A549 (cell line): ENCODE data around the gene EPS15. TPM values are rescaled to one million over a fixed set of nuclear protein-coding genes. Genes with fewer than 3 reads are reported as not detected.
A peak's percentile ranks its signal among the peaks of the same experiment; 100 is the strongest.

Source experiments
- ATAC-seq, 2 experiments: fragments of 200-7000 bp in 1 of 2; fragments of >200 bp in 1 of 2; cut with Nextera tagmentation in 1 of 2; cut with Tn5 transposase in 1 of 2; 3 replicates each; pipeline versions ENCODE4 v1.8.0 to v1.9.1; 2018 to 2020; ENCODE audit warnings: mild to moderate bottlenecking in 1 of 2, moderate library complexity in 1 of 2
- CTCF ChIA-PET: fragments of 300-600 bp; sonication (Branson Sonifier 250); formaldehyde crosslinking; extraction: SDS; loops from one replicate; lab custom pipeline; 2021; ENCODE audit warnings: antibody characterized with exemption, inconsistent platforms; lab: Yijun Ruan, JAX
- POLR2A ChIA-PET: fragments of 350-600 bp; formaldehyde crosslinking; extraction: SDS; loops from one replicate; lab custom pipeline; 2021; ENCODE audit warnings: antibody characterized with exemption, inconsistent platforms; lab: Yijun Ruan, JAX
- DNase-seq, 2 experiments: peaks; one replicate each; pipeline versions ENCODE4 v3.0.0 to v3.0.0-alpha.2; 2011 to 2016; ENCODE audit warnings: low read depth in 1 of 2, low spot score in 1 of 2
- FAIRE-seq: peaks from 2 replicates; lab custom pipeline; 2011; peaks lifted over from hg19 to GRCh38; lab: Jason Lieb, UNC
- H3K27ac ChIP-seq, 2 experiments: fragments of >200 bp; sonication (Bioruptor Twin); formaldehyde crosslinking; 3 replicates each; pipeline ENCODE4 v1.5.1; 2016 to 2017
- H3K4me1 ChIP-seq: fragments of >200 bp; sonication (Bioruptor Twin); formaldehyde crosslinking; 3 replicates; pipeline ENCODE4 v1.6.1; 2016
- H3K4me2 ChIP-seq: fragments of >200 bp; sonication (Bioruptor Twin); formaldehyde crosslinking; 3 replicates; pipeline ENCODE4 v1.6.1; 2016
- H3K4me3 ChIP-seq: fragments of >200 bp; sonication (Bioruptor Twin); formaldehyde crosslinking; 3 replicates; pipeline ENCODE4 v1.5.1; 2016
- H3K9me3 ChIP-seq: fragments of >200 bp; sonication (Bioruptor Twin); formaldehyde crosslinking; 3 replicates; pipeline ENCODE4 v1.6.1; 2016
- CEBPB ChIP-seq, 2 experiments: fragments of >200 bp in 1 of 2; sonication (Bioruptor Twin) in 1 of 2; formaldehyde crosslinking in 1 of 2; IDR thresholded peaks; 2 replicates each; pipeline ENCODE4 v1.6.1; 2012 to 2016
- CTCF ChIP-seq: fragments of >200 bp; sonication (Bioruptor Twin); formaldehyde crosslinking; IDR thresholded peaks from 3 replicates; pipeline ENCODE4 v1.5.1; 2016
- FOSL2 ChIP-seq, 2 experiments: fragments of 450-650 bp in 1 of 2; fragments of >200 bp in 1 of 2; sonication (Bioruptor Twin) in 1 of 2; formaldehyde crosslinking; IDR thresholded peaks; 2 replicates each; pipeline versions ENCODE4 v1.5.0 to v1.6.1; 2016 to 2020; ENCODE audit warnings: mild to moderate bottlenecking in 1 of 2, moderate library complexity in 1 of 2
- GATA3 ChIP-seq: IDR thresholded peaks from 2 replicates; pipeline ENCODE4 v1.6.1; 2012; ENCODE audit warnings: borderline replicate concordance
- HEYL ChIP-seq: fragments of 250-450 bp; sonication (Bioruptor Pico); IDR thresholded peaks from 2 replicates; pipeline ENCODE4 v1.8.0; 2021; ENCODE audit warnings: mild to moderate bottlenecking, moderate library complexity
- JUNB ChIP-seq: fragments of >200 bp; sonication (Bioruptor Twin); formaldehyde crosslinking; IDR thresholded peaks from 2 replicates; pipeline ENCODE4 v1.6.1; 2016
- KDM1A ChIP-seq: fragments of 200-600 bp; sonication (generic); IDR thresholded peaks from 2 replicates; pipeline ENCODE4 v1.6.1; 2016; ENCODE audit warnings: low read depth, mild to moderate bottlenecking
- KDM5A ChIP-seq: fragments of 200-600 bp; sonication (generic); IDR thresholded peaks from 2 replicates; pipeline ENCODE4 v1.6.1; 2016; ENCODE audit warnings: antibody characterized with exemption, mild to moderate bottlenecking
- MAX ChIP-seq: IDR thresholded peaks from 2 replicates; pipeline ENCODE4 v1.6.1; 2012
- MAZ ChIP-seq: fragments of 150-350 bp; IDR thresholded peaks from 2 replicates; pipeline ENCODE4 v1.6.1; 2014; ENCODE audit warnings: antibody characterized with exemption, low read depth, low read length, borderline replicate concordance
- NFE2L2 ChIP-seq: fragments of 150-350 bp; conservative IDR thresholded peaks from 2 replicates; pipeline ENCODE4 v1.6.1; 2014; ENCODE audit warnings: low read length
- RARB ChIP-seq: fragments of 250-450 bp; sonication (Bioruptor Pico); IDR thresholded peaks from 2 replicates; pipeline ENCODE4 v1.8.0; 2021; ENCODE audit warnings: mild to moderate bottlenecking, moderate library complexity
- RFX5 ChIP-seq: fragments of 450-650 bp; IDR thresholded peaks from 2 replicates; pipeline ENCODE4 v1.7.1; 2014; ENCODE audit warnings: antibody characterized with exemption, mild to moderate bottlenecking, moderate library complexity
- SREBF2 ChIP-seq: fragments of 450-650 bp; IDR thresholded peaks from 2 replicates; pipeline ENCODE4 v1.6.1; 2014; ENCODE audit warnings: mild to moderate bottlenecking, moderate library complexity
- TFCP2L1 ChIP-seq: fragments of 250-450 bp; sonication (Bioruptor Pico); IDR thresholded peaks from 2 replicates; pipeline ENCODE4 v1.5.0; 2021; ENCODE audit warnings: mild to moderate bottlenecking
- USF2 ChIP-seq: fragments of 450-650 bp; IDR thresholded peaks from 2 replicates; pipeline ENCODE4 v1.6.1; 2014; ENCODE audit warnings: antibody characterized with exemption
- ZFP36 ChIP-seq: fragments of 450-650 bp; IDR thresholded peaks from 2 replicates; pipeline ENCODE4 v1.6.1; 2014; ENCODE audit warnings: borderline replicate concordance; ENCODE audit not compliant: partially characterized antibody
- WGBS: methylation state at CpG from one replicate; pipeline ENCODE4 v1.1.6; 2017; ENCODE audit errors: missing lambda C conversion rate; 5-methylcytosine and 5-hydroxymethylcytosine counted together
- polyA plus RNA-seq, 4 experiments: library from polyadenylated mRNA; depleted of rRNA in 3 of 4; stranded (reverse); fragments of >200 nt; fragmentation: RNase III in 1 of 4; extraction: RNeasy Plus Mini Kit Qiagen cat#74134 plus additional on column Dnase treatment in 1 of 4; gene quantifications; 2 replicates in 3 of 4; 3 replicates in 1 of 4; pipeline ENCODE4 v1.2.3, GENCODE V29; 2011 to 2017
- TF ChIP-seq, protein P1 (sequence below): IDR thresholded peaks from 2 replicates; pipeline ENCODE4 v1.6.1; 2012; ENCODE audit warnings: low read depth, borderline replicate concordance
- TF ChIP-seq, protein P2 (sequence below): fragments of 200-600 bp; sonication (generic); IDR thresholded peaks from 2 replicates; pipeline ENCODE4 v1.6.1; 2016; ENCODE audit warnings: antibody characterized with exemption, mild to moderate bottlenecking, moderate library complexity
- TF ChIP-seq, protein P3 (sequence below): fragments of >200 bp; sonication (Bioruptor Twin); formaldehyde crosslinking; IDR thresholded peaks from 2 replicates; pipeline ENCODE4 v1.6.1; 2016

EPS15 gene
- polyA plus RNA-seq, 2 of the 4 experiments (the other 2 are of a cell fraction) = 10.9 to 35.4 TPM

DNA sequence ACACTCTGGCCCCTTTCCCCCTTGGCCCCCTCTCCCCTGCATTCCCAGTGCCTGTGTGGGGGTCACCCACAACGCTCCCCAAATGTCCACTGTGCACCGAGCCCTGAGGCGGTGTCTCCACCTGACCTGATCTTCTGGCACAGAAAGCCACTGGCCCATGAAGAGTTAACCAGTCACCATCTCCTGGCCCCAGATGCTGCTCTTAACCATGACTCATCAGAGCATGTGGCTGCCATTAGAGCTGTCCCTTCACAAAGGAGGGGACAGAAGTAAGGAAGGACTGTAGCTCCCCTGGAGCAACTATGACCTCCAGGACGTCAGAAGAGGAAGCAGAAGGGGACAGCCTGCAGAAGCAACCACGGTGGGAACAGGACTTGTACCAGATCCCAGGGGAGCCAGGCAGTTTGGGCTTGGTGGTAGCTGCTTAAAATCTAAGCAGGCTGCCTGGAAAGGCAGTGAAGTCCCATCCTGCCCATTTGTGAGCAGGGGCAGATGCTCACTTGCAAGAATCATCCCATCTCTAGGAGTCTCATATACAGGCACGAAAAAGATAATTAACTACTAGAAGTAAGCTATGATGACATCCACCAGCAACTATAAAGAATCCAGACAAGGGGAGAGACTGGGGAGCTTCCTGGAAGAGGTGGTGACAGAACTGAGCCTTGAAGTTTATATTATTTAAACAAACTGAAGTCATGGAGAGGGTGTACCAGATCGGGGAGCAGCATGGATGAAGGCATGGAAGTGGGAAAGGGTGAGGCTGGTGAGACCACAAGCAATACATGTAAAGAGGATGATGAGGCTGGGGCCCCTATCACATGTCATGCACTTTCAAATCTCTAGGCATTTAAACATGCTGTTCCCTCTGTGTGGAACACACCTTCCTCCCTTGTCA is 187.6 kb downstream of the EPS15 start:
- H3K27ac ChIP-seq = peak overlapping the region; percentile 81 to 92

DNA sequence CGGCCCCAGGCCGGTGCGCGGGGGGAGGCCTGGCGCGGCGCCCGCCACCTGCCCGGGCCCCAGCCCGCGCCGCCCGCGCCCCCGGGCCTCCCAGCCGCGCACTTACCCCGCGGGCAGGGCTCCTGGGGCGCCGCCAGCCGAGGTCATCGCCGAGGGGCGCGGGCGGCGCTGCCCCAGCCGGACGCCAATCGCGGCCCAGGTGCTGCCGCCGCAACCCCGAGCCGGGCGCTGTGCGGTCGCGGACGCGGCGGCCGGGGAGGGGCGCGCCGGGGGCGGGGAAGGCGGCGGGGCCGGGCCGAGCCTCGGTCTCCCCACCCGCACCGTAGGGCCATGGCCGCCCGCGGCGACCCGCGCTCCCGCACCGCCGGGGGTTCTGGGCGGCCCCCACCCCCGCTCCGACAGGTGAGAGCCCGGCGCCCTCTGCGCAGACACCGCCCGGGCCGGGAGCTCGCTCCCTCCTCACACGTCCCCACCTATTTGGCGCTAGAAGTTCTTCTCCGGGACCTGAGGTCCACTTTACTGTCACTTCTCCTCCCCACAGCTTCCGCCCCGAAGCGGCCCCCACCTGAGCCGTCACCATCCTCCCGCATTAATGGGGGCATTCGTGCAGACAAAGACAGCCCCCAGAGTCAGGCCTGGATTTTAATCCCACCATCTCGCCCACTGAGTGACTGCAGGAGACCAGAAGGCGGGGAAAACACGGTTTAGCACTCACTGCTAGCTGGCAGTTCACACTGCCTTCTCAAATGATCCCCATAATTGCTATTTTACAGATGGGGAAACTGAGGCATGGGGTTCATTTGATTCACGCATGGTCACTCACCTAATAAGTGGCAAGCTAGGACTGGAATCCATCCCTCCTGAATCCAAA is 188.5 kb downstream of the EPS15 start, which contains the start of gene TTC39A:
TSS of gene TTC39A (minus strand) at position 232 of the 871 bp plus-strand sequence. CDS start at position 147, 85 bp downstream.
- H3K4me3 ChIP-seq = peak within 1 kb of the TSS; percentile 67
- FAIRE-seq (no peak), ATAC-seq (peak; percentile 14 to 36; a peak in 2 of 6 replicates), DNase-seq (no peak)
- H3K9me3 ChIP-seq = no peaks in the 10 kb centered on the region
- H3K27ac ChIP-seq = peak within 1 kb of the TSS; percentile 81 to 92
- TF ChIP-seq ZFP36 = no peak
- ChIA-PET CTCF (interaction anchor here (0.7 kb wide), 1 partner anchor 34 kb away, joined by 3 read pairs; no protein-coding TSS in a partner anchor), POLR2A (no interaction called here)
- H3K4me1 ChIP-seq = peaks cover 13% of the 10 kb centered on the region
- peak within 1 kb of the TSS; percentile 92 for H3K4me2 ChIP-seq
- WGBS = 21% methylated on average over 13 of the region's 87 CpGs

More for the DNA sequence above, 187.6 kb downstream of the EPS15 start:
- Histone ChIP-seq H3K4me3 (peak overlapping the region; percentile 67; the same call in 2 of the 3 replicates), H3K9me3 (no peaks in the 10 kb centered on the region), H3K4me2 (peak overlapping the region; percentile 92), H3K4me1 (peaks cover 13% of the 10 kb centered on the region)
- ATAC-seq (peak; percentile 76 to 78), FAIRE-seq (no peak), DNase-seq (peak; percentile 48 to 62)
- CTCF ChIA-PET = interaction anchor here (0.7 to 1.0 kb wide), 2 partner anchors 16 to 35 kb away, joined by 3 read pairs; no protein-coding TSS in a partner anchor
- TF ChIP-seq SREBF2 = no peak
- TF ChIP-seq KDM5A = no peak
- peak; percentile 50 for TF ChIP-seq ZFP36
- TF ChIP-seq MAZ = no peak
- TF ChIP-seq FOSL2 (IDR thresholded peaks at IDR 0.05) = 0 out of 2 replicates have a peak, but pooled peaks have one; percentile 32
- TF ChIP-seq FOSL2 (CRISPR knock-in tag; IDR thresholded peaks at IDR 0.05) = peak; percentile 86
- no peak for TF ChIP-seq HEYL
- TF ChIP-seq USF2 = no peak
- TF ChIP-seq, protein P1, sequence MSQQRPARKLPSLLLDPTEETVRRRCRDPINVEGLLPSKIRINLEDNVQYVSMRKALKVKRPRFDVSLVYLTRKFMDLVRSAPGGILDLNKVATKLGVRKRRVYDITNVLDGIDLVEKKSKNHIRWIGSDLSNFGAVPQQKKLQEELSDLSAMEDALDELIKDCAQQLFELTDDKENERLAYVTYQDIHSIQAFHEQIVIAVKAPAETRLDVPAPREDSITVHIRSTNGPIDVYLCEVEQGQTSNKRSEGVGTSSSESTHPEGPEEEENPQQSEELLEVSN = no peak
- peak; percentile 64 for TF ChIP-seq MAX
- no peak for TF ChIP-seq CEBPB (IDR thresholded peaks at IDR 0.05)
- WGBS = 25% methylated on average over 4 of the region's 7 CpGs
- POLR2A ChIA-PET = no interaction called here

DNA sequence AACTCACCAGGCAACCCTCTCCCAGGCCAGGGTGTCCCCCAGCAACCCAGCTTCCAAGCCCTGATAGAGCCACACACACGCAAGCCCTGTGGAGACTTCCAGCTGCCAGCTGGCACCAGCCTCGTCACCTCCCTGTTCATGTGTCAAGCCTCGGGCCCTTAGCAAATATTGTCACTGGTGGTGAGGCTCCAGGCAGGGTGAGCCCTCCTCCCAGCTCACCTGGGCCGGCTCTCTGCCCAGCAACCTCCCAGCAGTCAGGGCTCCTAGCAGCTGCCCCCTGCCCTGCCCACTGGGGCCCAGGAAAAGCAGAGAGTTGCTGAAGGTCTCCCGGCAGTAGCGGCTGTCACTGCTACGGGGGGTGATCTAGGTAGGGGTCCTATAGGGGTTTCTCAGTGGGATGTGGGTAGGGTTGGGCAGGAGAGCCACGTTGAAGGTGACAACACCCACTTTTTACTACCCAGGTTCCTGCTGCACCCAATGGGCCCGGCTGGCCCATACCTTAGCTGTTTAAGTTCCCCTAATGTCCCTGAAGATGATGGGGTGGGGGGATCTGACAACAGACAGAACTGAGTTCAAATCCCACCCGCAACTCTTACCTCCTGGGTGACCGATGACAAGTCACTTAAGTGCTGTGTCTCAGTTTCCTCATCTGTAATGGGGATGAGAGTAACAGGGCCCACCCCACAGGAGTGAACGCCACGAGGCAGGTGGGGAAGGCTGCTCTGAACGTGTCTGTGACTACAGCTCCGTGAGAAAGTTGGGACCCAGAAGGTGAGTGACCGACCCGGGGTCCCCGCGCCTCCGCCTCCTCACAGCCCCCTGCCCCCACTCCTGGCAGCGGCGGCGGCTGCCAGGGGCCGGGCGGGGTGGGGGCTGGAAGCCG is 189.4 kb downstream of the EPS15 start:
- ATAC-seq = no peak
- H3K4me1 ChIP-seq = peaks cover 13% of the 10 kb centered on the region
- peak overlapping the region; percentile 92 for H3K4me2 ChIP-seq
- DNase-seq = no peak
- peak overlapping the region; percentile 81 to 92 for H3K27ac ChIP-seq
- FAIRE-seq = no peak
- ChIA-PET CTCF (no interaction called here), POLR2A (interaction anchor here (0.5 kb wide), 1 partner anchor 362 kb away, joined by 8 read pairs; no protein-coding TSS in a partner anchor)
- 72% methylated on average over 9 of the region's 26 CpGs for WGBS
- peak overlapping the region; percentile 67 for H3K4me3 ChIP-seq
- no peaks in the 10 kb centered on the region for H3K9me3 ChIP-seq
- TF ChIP-seq TFCP2L1 (CRISPR knock-in tag) = no peak
- TF ChIP-seq NFE2L2 = no peak
- TF ChIP-seq, protein P2, sequence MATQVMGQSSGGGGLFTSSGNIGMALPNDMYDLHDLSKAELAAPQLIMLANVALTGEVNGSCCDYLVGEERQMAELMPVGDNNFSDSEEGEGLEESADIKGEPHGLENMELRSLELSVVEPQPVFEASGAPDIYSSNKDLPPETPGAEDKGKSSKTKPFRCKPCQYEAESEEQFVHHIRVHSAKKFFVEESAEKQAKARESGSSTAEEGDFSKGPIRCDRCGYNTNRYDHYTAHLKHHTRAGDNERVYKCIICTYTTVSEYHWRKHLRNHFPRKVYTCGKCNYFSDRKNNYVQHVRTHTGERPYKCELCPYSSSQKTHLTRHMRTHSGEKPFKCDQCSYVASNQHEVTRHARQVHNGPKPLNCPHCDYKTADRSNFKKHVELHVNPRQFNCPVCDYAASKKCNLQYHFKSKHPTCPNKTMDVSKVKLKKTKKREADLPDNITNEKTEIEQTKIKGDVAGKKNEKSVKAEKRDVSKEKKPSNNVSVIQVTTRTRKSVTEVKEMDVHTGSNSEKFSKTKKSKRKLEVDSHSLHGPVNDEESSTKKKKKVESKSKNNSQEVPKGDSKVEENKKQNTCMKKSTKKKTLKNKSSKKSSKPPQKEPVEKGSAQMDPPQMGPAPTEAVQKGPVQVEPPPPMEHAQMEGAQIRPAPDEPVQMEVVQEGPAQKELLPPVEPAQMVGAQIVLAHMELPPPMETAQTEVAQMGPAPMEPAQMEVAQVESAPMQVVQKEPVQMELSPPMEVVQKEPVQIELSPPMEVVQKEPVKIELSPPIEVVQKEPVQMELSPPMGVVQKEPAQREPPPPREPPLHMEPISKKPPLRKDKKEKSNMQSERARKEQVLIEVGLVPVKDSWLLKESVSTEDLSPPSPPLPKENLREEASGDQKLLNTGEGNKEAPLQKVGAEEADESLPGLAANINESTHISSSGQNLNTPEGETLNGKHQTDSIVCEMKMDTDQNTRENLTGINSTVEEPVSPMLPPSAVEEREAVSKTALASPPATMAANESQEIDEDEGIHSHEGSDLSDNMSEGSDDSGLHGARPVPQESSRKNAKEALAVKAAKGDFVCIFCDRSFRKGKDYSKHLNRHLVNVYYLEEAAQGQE = no peak
- TF ChIP-seq CTCF = no peak
- TF ChIP-seq RFX5 = no peak
- TF ChIP-seq KDM1A = no peak
- TF ChIP-seq, protein P3, sequence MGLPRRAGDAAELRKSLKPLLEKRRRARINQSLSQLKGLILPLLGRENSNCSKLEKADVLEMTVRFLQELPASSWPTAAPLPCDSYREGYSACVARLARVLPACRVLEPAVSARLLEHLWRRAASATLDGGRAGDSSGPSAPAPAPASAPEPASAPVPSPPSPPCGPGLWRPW = no peak
- TF ChIP-seq GATA3 = no peak
- no peak for TF ChIP-seq JUNB
- TF ChIP-seq RARB = no peak
